Amniotic stem cell (primary cell): ENCODE measurements around the gene DNAJC5.
"Not testable (repeated sequence)": the region's sequence is repeated elsewhere in the genome, so short reads cannot be mapped to it uniquely, and the experiment has no call there.

Experiments
- DNase-seq: peaks from one replicate; lab custom pipeline; 2025; lab: John Stamatoyannopoulos, UW

The DNAJC5 gene

DNA sequence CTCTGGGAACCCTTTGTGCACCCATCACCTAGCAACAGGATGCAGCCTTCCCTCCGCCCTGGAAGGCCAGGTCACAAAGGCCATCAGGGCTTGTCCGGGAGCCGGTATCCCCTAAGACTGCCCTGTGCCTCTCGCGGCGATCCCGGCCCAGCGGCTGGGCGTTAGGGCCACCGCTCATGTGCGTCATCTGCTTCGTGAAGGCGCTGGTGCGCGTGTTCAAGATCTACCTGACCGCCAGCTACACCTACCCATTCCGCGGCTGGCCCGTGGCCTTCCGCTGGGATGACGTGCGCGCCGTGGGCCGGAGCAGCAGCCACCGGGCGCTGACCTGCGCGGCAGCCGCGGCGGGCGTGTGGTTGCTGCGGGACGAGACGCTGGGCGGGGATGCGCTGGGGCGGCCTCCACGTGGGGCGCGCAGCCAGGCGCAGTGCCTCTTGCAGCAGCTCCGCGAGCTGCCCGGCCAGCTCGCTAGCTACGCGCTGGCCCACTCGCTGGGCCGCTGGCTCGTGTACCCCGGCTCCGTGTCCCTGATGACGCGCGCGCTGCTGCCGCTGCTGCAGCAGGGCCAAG lies 33.5 kb upstream of the DNAJC5 start, which contains the start of gene ABHD16B:
TSS of gene ABHD16B (plus strand) at position 134 of the 570 bp plus-strand sequence. CDS start at position 177, 43 bp downstream.
- no peak for DNase-seq

GRCh38 chr20:63861981-63862901 lies 32.7 kb upstream of the DNAJC5 start:
- DNase-seq = no peak

GRCh38 chr20:63863021-63863797 lies 31.7 kb upstream of the DNAJC5 start:
- DNase-seq = no peak

DNA sequence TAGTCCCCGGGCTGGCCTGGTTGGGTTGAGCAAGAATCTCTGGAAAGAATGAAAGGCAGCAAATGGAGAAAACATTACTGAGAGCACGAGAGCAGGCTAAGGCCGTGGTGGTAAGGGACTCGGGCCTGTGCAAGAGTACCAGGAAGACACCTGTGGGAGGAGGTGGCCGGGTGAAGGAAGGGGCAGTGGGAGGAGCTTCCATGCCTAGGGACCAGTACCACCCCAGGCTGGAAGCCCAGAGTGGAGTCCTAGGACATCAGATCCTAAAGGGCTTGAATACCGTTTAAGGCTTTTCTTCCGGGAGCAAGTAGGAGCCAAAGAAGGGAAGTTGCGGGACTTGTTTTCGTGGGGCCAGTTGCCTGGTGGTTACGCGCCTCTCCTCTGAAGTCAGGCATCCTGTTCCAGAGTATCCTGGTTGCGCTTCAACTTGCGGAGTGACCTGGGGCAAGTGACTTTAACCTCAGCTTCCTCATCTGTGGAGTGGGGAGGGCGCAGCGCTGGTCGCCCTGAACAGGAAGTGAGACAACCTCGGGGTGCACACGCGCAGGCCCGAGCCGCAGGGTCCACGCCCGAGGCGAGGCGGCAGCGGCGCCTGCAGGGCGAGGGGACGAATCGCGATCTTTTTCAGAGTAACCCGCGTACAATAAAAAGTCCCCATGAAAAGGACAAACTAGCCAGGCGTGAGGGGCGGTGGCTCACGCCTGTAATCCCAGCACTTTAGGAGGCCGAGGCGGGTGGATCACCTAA lies 31.0 kb upstream of the DNAJC5 start:
- DNase-seq = peak; percentile 27

DNA sequence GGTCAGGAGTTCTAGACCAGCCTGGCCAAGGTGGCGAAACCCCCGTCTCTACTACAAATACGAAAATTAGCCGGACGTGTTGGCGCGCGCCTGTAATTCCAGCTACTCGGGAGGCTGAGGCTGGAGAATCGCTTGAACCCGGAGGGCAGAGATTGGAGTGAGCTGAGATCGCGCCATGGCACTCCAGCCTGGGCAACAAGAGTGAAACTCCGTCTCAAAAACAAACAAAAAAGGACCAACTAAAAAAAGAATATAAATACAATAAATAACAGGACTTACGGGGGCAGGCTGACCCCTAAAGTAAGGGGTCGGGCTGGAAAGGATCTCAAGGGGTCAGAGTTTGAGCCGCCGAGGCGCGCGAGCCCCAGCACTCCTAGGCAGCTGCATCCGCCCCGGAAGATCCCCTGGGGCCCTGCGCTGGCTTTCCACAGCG lies 30.4 kb upstream of the DNAJC5 start:
- DNase-seq = no peak

DNA sequence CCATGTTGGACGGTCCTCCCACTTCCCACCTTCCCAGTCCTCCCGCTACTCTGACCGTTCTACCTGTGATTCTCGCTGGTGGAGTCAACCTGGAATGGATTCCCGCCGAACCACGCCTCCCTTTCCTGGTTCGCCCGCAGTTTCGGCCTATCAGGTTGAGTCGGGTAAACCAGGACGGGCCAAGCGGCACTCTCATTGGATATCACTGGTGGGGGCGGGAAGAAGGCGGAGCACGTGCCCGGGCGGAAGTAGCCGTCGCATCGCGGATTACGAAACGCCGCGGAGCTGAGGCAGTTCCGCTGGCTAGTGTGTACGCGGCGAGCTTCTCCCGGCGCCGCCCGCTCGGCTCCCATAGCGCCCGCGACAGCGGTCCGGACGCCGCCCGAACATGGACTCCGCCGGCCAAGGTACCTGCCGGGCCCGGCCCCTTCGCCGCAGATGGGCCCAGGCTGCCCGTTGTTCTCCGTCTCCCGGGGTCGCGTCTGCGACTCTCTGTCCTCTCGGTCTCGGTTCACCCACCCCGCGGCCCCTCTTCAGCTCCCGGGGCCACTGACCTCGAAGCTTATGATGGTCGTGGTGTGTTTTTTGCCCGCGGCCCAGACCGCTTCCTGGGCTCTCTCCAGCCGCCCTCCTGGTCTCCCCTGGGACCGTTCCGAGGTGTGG lies 29.8 kb upstream of the DNAJC5 start, which contains the start of gene TPD52L2:
TSS of gene TPD52L2 (plus strand) at position 293 of the 663 bp plus-strand sequence. CDS start at position 389, 96 bp downstream.
- peak; percentile 94 for DNase-seq

DNA sequence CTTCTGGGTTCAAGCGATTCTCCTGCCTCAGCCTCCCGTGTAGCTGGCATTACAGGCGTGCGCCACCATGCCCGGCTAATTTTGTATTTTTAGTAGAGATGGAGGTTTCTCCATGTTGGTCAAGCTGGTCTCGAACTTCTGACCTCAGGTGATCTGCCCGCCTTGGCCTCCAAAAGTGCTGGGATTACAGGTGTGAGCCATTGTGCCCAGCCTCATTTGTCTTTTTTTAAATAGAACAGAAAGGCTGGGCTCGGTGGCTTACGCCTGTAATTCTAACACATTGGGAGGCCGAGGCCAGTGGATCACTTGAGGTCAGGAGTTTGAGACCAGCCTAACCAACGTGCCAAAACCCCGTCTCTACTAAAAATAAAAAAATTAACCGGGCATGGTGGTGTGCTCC lies 27.9 kb upstream of the DNAJC5 start:
- not testable (repeated sequence) for DNase-seq

DNA sequence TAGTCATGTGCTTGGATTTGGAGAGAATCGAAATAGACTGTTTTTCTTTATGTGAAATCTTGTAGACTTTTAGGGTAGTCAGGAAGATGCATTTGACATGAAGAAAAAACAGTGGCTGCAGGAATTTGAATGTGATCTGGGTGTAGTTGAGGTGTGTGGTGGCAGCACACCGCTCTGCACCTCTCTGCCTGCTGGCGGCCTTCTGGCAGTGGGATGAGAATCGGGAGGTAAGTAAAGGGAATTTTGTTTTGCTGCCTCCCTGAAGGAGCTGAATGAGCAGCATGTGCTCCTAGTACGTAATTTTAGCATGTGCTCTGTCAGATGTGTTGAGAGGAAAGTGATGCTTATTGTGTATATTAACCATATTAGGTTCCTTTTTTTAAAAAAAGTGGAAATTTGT lies 26.7 kb upstream of the DNAJC5 start:
- DNase-seq = no peak

DNA sequence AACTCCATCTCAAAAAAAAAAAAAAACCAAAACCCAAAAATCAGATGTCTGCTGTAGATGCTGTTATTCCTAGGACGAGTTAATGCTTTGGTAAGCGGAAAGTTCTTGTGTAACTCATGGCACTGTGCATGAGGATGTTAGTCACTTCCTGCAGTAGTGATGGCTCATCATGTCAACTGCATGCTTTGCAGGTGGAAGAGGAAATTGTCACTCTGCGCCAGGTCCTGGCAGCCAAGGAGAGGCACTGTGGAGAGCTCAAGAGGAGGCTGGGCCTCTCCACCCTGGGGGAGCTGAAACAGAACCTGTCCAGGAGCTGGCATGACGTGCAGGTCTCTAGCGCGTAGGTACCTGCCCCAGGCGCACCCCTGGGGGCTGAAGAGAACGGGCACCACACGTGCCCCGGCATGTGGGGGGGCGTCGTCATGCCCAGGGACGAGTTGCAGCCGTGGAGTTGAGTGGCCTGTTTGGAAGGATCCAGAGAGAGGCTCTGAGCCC lies 21.4 kb upstream of the DNAJC5 start:
- no peak for DNase-seq

- not testable (repeated sequence) for DNase-seq
Measured at GRCh38 chr20:63874241-63874640, 20.7 kb upstream of the DNAJC5 start.

GRCh38 chr20:63876489-63877036 lies 18.4 kb upstream of the DNAJC5 start:
- DNase-seq = no peak

DNA sequence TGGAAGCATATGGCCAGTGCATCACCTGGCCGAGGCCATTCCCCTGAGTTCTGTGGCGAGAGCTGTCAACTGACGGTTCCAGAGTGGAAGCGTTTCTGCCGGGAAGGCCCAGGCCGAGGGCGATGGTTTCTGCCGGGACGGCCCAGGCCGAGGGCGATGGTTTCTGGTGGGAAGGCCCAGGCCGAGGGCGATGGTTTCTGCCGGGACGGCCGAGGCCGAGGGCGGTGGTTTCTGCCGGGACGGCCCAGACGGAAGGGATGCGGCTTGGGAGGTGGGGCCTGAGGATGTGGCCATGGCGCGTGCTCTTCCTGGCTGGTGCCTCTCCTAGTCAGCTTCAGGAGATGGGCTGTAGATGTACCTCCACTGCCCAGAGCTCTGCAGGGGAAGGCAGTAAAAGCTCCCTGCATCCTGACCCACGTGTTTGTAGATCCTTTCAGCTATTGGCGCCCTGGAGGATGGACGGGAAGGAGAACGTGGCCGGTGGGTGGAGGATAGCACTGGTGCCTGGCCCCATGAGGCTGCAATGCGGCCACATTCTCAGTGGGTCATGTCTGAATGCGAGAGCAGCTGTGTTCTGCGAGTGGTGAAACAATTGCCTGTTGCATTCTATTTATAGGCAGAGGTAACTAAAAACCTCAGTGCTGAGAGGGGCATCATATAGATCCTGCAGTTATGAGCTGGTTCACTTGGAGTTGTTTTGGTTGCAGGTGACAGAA lies 17.0 kb upstream of the DNAJC5 start:
- no peak for DNase-seq

DNA sequence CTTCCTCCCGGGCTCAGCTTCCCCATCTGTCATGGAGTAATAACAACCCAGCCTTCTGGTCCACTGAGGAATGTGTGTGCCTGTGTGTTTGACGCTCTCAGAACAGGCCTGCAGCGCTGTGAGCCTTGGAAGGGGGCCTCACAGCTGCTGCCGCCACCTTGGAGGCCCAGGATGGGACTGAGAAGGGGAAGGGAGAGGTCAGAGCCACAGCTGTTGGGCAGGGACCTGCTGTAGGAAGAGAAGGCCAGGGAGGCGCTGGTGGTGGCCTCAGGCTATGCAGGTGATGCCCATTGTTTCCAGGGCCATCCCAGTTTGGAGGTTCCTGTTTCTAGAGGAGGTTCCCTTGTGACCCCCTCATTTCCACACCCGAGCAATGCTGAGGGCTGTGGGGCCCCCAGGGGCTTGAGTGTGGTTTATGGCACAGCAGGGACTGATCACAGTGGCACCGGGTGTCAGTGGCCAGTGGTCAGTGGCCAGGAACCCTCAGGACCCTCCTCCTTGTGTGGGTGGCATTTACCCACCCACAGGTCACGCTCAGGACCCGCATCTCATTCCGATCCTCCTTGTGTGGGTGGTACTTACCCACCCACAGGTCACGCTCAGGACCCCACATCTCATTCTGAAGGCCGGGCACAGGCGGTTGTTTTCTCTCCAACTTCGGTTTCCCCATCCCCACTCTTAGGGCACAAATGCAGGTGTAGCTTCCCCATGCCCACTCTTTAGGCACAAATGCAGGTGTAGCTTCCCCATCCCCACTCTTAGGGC lies 15.8 kb upstream of the DNAJC5 start:
- no peak for DNase-seq

- not testable (repeated sequence) for DNase-seq
Measured at GRCh38 chr20:63880901-63881300, 14.0 kb upstream of the DNAJC5 start.

- no peak for DNase-seq
Measured at GRCh38 chr20:63881451-63882226, 13.3 kb upstream of the DNAJC5 start.

- DNase-seq = no peak
Measured at GRCh38 chr20:63882257-63883200, 12.4 kb upstream of the DNAJC5 start.

- DNase-seq = no peak
Measured at GRCh38 chr20:63883201-63883593, 11.7 kb upstream of the DNAJC5 start.
